Omental fat pad (tissue), 4 donors: ENCODE data around the gene TOM1L2. TPM values are rescaled to one million over a fixed set of nuclear protein-coding genes. Genes with fewer than 3 reads are reported as not detected.

Source experiments
- ATAC-seq: fragments of 150-250 bp; one replicate; pipeline ENCODE4 v1.9.1; 2016; ENCODE audit warnings: mild to moderate bottlenecking, moderate library complexity; ENCODE audit not compliant: low FRiP score
- DNase-seq: peaks from one replicate; pipeline ENCODE4 v3.0.0-alpha.2; 2019; ENCODE audit warnings: low spot score
- CTCF ChIP-seq, 3 donors: fragments of 450-650 bp; IDR thresholded peaks; one replicate each; pipeline ENCODE4 v1.5.1; 2016 to 2017; ENCODE audit warnings: antibody characterized with exemption in 3 of 3, mild to moderate bottlenecking in 3 of 3, moderate library complexity in 2 of 3
- total RNA-seq, 4 donors: library from RNA; depleted of rRNA; stranded (reverse); fragments of >200 nt; gene quantifications; one replicate each; pipeline ENCODE4 v1.1.0, GENCODE V29; 2016

Gene TOM1L2
- total RNA-seq, 4 donors from 2014 or later, result 25.9 to 30.3 (median 27.6) TPM

DNA sequence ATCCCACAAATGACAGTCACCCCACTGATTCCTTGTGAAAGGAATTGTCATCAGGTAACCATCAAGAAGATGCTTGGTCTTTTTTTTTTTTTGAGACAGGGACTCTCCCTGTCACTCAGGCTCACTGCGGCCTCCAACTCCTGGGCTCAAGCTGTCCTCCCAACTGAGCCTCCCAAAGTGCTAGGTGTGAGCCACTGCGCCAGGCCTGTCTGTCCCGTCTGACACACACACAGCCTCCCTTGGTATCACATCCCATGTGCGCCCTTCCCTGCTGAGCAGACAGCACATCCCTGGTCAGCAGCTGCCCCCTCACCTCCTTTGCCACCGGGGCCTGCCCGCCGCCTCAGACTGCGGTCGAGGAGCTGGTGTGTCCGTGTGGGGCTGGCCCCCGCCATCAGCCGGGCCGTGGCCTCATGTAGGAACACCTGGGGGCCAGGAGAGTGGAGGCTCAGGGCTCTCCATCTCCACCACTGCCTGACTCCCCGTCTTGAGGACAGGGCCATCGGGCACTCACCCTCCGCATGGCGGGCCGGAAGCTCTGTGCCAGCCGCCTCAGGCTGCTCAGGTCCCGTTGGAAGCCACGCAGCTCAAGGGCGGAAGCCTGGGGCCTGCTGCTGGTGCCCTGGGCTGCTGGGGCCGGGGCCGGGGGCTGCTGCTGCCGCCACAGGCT is 159.0 kb downstream of the TOM1L2 start:
- no peak for TF ChIP-seq CTCF (IDR thresholded peaks at IDR 0.05)
- ATAC-seq, result no peak
- DNase-seq, result no peak

DNA sequence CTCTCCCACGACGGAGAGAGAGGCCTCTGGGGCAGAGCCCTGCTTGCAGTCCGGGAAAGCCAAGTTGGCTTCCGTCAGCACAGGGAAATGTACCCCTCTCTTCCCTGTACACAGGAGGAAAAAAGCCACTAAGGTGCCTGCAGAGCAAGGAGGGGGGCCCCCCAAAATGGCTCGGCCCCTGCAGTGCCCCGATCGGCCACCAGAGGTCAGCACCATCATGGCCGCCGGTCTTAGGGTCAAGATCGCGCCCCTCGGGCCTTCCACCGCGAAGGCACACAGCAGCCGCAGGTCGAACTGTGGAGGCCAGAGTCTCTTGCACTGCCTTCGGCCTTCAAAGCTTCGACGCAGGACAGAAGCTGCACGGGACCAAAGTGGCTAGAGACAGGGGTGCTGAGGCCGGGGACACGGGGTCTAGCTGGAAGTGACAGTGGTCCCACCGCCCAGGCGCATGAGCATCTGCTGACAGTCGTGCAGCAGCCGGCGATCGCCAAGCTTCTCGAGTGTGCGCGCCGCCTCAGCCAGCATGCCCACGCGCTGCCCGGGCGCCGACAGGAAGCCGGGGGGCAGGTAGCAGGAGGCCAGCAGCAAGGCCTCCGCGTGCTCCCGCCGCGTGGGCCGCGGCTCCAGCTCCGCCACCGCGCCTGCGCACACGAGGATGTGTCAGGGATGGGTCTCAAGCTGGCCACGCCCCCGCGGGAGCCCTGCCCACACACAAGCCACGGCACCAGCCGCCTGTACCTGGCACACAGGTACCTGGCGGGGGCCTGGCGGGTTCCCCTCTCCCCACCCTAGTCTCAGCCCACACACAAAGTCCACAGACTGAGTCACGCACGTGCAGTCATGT is 159.8 kb downstream of the TOM1L2 start:
- ATAC-seq (peak; percentile 36), DNase-seq (peak; percentile 86)
- peak in 2 of 3 donors; percentile 86 to 99 for TF ChIP-seq CTCF (IDR thresholded peaks at IDR 0.05)

- ATAC-seq (no peak), DNase-seq (no peak)
- no peak for TF ChIP-seq CTCF (IDR thresholded peaks at IDR 0.05)
Observed at GRCh38 chr17:17811381-17812210, 160.6 kb downstream of the TOM1L2 start.

DNA sequence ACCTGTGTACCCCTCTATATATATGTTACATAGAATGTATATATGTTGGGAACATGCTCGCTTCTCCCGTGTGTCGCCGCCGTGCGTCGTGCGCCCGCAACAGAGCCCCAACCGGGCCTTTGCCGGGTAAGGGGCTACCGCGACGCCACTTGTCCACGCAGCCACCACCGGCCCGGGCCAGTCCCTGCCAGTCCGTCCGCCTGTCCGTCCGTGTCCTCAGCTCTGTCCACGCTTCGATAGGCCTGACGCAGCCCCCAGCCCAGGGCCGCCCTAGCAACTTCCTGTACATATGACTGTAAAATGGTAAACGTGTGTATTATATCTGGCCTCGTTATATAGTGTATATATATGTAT is 161.3 kb downstream of the TOM1L2 start:
- TF ChIP-seq CTCF (IDR thresholded peaks at IDR 0.05), result no peak
- no peak for DNase-seq
- no peak for ATAC-seq

GRCh38 chr17:17810084-17810894 is 161.9 kb downstream of the TOM1L2 start:
- peak; percentile 29 for ATAC-seq

More at GRCh38 chr17:17810084-17810894, 161.9 kb downstream of the TOM1L2 start:
- no peak for DNase-seq
- TF ChIP-seq CTCF (IDR thresholded peaks at IDR 0.05), result no peak
